ENCODE data around the gene KCNH2.

GRCh38 chr7:150981644-150982043, 3.5 kb upstream of the KCNH2 start:
- TF ChIP-seq CTCF (IDR thresholded peaks at IDR 0.05; ENCODE audit: low read depth, low read length, poor library complexity, severe bottlenecking) (no peak), EZH2phosphoT487 (IDR thresholded peaks at IDR 0.05; ENCODE audit: borderline replicate concordance, low read length) (0 out of 2 replicates have a peak, but pooled peaks have one; percentile 5)
